Astrocyte (in vitro differentiated cells and primary cell): Measurements from ENCODE around the gene RAB8B. TPM values are rescaled to one million over a fixed set of nuclear protein-coding genes. Genes with fewer than 3 reads are reported as not detected.

Source experiments
- DNase-seq: peaks from one replicate; pipeline ENCODE4 v3.0.0-alpha.2; 2010; ENCODE audit warnings: low read depth
- FAIRE-seq: peaks from 2 replicates; lab custom pipeline; 2011; peaks lifted over from hg19 to GRCh38; lab: Jason Lieb, UNC
- H2AFZ ChIP-seq: 2 replicates; pipeline ENCODE4 v1.6.0; 2012; ENCODE audit warnings: low read depth, low read length, inconsistent platforms
- H3K27ac ChIP-seq: 2 replicates; pipeline ENCODE4 v1.5.1; 2011; ENCODE audit warnings: low read depth, low read length, inconsistent platforms
- H3K27me3 ChIP-seq: 2 replicates; pipeline ENCODE4 v1.6.0; 2011; ENCODE audit warnings: low read length, inconsistent platforms; ENCODE audit not compliant: insufficient read depth
- H3K36me3 ChIP-seq: 2 replicates; pipeline ENCODE4 v1.5.1; 2011; ENCODE audit warnings: low read length, inconsistent platforms; ENCODE audit not compliant: insufficient read depth
- H3K4me1 ChIP-seq: 2 replicates; pipeline ENCODE4 v1.5.1; 2011; ENCODE audit warnings: low read length, inconsistent platforms; ENCODE audit not compliant: insufficient read depth
- H3K4me2 ChIP-seq: 2 replicates; pipeline ENCODE4 v1.6.0; 2012; ENCODE audit warnings: low read length, inconsistent platforms
- H3K4me3 ChIP-seq: 2 replicates; pipeline ENCODE4 v1.5.1; 2011; ENCODE audit warnings: low read depth, mild to moderate bottlenecking, low read length, inconsistent platforms; ENCODE audit not compliant: insufficient read depth
- H3K79me2 ChIP-seq: 2 replicates; pipeline ENCODE4 v1.6.0; 2012; ENCODE audit warnings: mild to moderate bottlenecking, low read length, inconsistent platforms; ENCODE audit not compliant: insufficient read depth
- H3K9ac ChIP-seq: 2 replicates; pipeline ENCODE4 v1.6.0; 2012; ENCODE audit warnings: mild to moderate bottlenecking, low read length, inconsistent platforms
- H3K9me3 ChIP-seq: 2 replicates; pipeline ENCODE4 v1.5.1; 2012; ENCODE audit warnings: low read depth, mild to moderate bottlenecking, low read length, inconsistent platforms; ENCODE audit not compliant: insufficient read depth
- H4K20me1 ChIP-seq: 2 replicates; pipeline ENCODE4 v1.6.0; 2012; ENCODE audit warnings: low read length, inconsistent platforms; ENCODE audit not compliant: insufficient read depth
- H3K27ac Mint-ChIP-seq: one replicate; pipeline ENCODE4 v1.8.0; 2021; ENCODE audit warnings: mild to moderate bottlenecking, mixed read lengths; ENCODE audit not compliant: unreplicated experiment
- H3K27me3 Mint-ChIP-seq: one replicate; pipeline ENCODE4 v1.8.0; 2021; ENCODE audit warnings: low read depth, mixed read lengths; ENCODE audit not compliant: unreplicated experiment
- H3K36me3 Mint-ChIP-seq: one replicate; pipeline ENCODE4 v1.8.0; 2021; ENCODE audit warnings: low read depth, mixed read lengths; ENCODE audit not compliant: unreplicated experiment
- H3K4me1 Mint-ChIP-seq: one replicate; pipeline ENCODE4 v1.8.0; 2021; ENCODE audit warnings: low read depth, mixed read lengths; ENCODE audit not compliant: unreplicated experiment
- H3K4me3 Mint-ChIP-seq: one replicate; pipeline ENCODE4 v1.8.0; 2021; ENCODE audit warnings: mild to moderate bottlenecking, moderate library complexity, mixed read lengths; ENCODE audit not compliant: unreplicated experiment
- H3K9me3 Mint-ChIP-seq: one replicate; pipeline ENCODE4 v1.8.0; 2021; ENCODE audit warnings: mild to moderate bottlenecking, mixed read lengths; ENCODE audit not compliant: unreplicated experiment
- CTCF ChIP-seq: IDR thresholded peaks from 2 replicates; pipeline ENCODE4 v1.5.1; 2011; ENCODE audit warnings: low read depth, mild to moderate bottlenecking, inconsistent platforms, low read length, moderate library complexity; ENCODE audit not compliant: insufficient read depth
- EZH2 ChIP-seq: IDR thresholded peaks from 2 replicates; pipeline ENCODE4 v1.6.1; 2012; ENCODE audit warnings: mild to moderate bottlenecking, low read length, inconsistent platforms; ENCODE audit not compliant: insufficient read depth
- total RNA-seq: library from RNA; stranded (reverse); gene quantifications from 2 replicates; pipeline ENCODE4 v1.2.1, GENCODE V29; 2021

Gene RAB8B
- total RNA-seq, 1 donor from 2014 or later: 49.3 TPM

- Histone ChIP-seq H3K4me3 (no peak overlapping the region), H3K79me2 (peaks cover 23% of the 10 kb centered on the region), H2AFZ (no peak overlapping the region), H3K9me3 (no peaks in the 10 kb centered on the region), H4K20me1 (no peaks in the 10 kb centered on the region), H3K27ac (peak overlapping the region; percentile 55), H3K4me1 (peaks cover 19% of the 10 kb centered on the region), H3K9ac (peak overlapping the region; percentile 55), H3K36me3 (no peaks in the 10 kb centered on the region), H3K4me2 (peak overlapping the region; percentile 51), H3K27me3 (no peaks in the 10 kb centered on the region)
- Mint-ChIP-seq H3K4me3 (peak overlapping the region; percentile 51), H3K9me3 (peaks cover 6% of the 10 kb centered on the region), H3K4me1 (peaks cover 33% of the 10 kb centered on the region), H3K27me3 (no peaks in the 10 kb centered on the region), H3K27ac (peak overlapping the region; percentile 97), H3K36me3 (peaks cover 18% of the 10 kb centered on the region)
- TF ChIP-seq EZH2 (no peak), CTCF (no peak)
- DNase-seq (peak; percentile 85), FAIRE-seq (peak; percentile 80)
Measured at GRCh38 chr15:63244399-63244798, 55.0 kb downstream of the RAB8B start.

- peak overlapping the region; percentile 97 for H3K27ac Mint-ChIP-seq
Measured at GRCh38 chr15:63244976-63245645, 55.7 kb downstream of the RAB8B start.

More at GRCh38 chr15:63244976-63245645, 55.7 kb downstream of the RAB8B start:
- no peak overlapping the region for H2AFZ ChIP-seq
- H3K36me3 Mint-ChIP-seq: peaks cover 18% of the 10 kb centered on the region
- FAIRE-seq (peak; percentile 78), DNase-seq (peak; percentile 49)
- peak overlapping the region; percentile 55 for H3K9ac ChIP-seq
- no peaks in the 10 kb centered on the region for H3K27me3 Mint-ChIP-seq
- H3K4me3 ChIP-seq: no peak overlapping the region
- peak overlapping the region; percentile 51 for H3K4me2 ChIP-seq
- peaks cover 24% of the 10 kb centered on the region for H3K4me1 ChIP-seq
- H4K20me1 ChIP-seq: no peaks in the 10 kb centered on the region
- peaks cover 6% of the 10 kb centered on the region for H3K9me3 Mint-ChIP-seq
- peaks cover 15% of the 10 kb centered on the region for H3K79me2 ChIP-seq
- peak overlapping the region; percentile 55 for H3K27ac ChIP-seq
- no peaks in the 10 kb centered on the region for H3K27me3 ChIP-seq
- no peaks in the 10 kb centered on the region for H3K36me3 ChIP-seq
- no peaks in the 10 kb centered on the region for H3K9me3 ChIP-seq
- H3K4me3 Mint-ChIP-seq: peak overlapping the region; percentile 51
- H3K4me1 Mint-ChIP-seq: peaks cover 32% of the 10 kb centered on the region
- TF ChIP-seq EZH2 (no peak), CTCF (no peak)
